ENCODE results near the gene FBN3. TPM values are rescaled to one million over a fixed set of nuclear protein-coding genes. Genes with fewer than 3 reads are reported as not detected.

Gene FBN3
- total RNA-seq, 1 donor from 2014 or later: not detected

GRCh38 chr19:8044018-8044417 is 105.4 kb downstream of the FBN3 start:
- TF ChIP-seq CTCF (IDR thresholded peaks at IDR 0.05; ENCODE audit: borderline replicate concordance): no peak
- intact Hi-C loops (cut with micrococcal nuclease): no loop called here
- Histone ChIP-seq H3K4me1 (no peaks in the 10 kb centered on the region), H3K27me3 (ENCODE audit: low read depth) (peaks cover 57% of the 10 kb centered on the region), H3K9me3 (replicated peaks) (no peaks in the 10 kb centered on the region), H3K27ac (replicated peaks) (no peak overlapping the region), H3K4me3 (no peak overlapping the region), H3K36me3 (no peaks in the 10 kb centered on the region)
- no peak for DNase-seq

GRCh38 chr19:8042900-8043299 is 106.5 kb downstream of the FBN3 start:
- Histone ChIP-seq H3K9me3 (replicated peaks) (no peaks in the 10 kb centered on the region), H3K27me3 (ENCODE audit: low read depth) (peaks cover 57% of the 10 kb centered on the region), H3K36me3 (no peaks in the 10 kb centered on the region), H3K27ac (replicated peaks) (no peak overlapping the region), H3K4me3 (no peak overlapping the region), H3K4me1 (no peaks in the 10 kb centered on the region)
- TF ChIP-seq CTCF (IDR thresholded peaks at IDR 0.05; ENCODE audit: borderline replicate concordance): no peak
- no peak for DNase-seq
- intact Hi-C loops (cut with micrococcal nuclease): no loop called here

GRCh38 chr19:8041531-8041931 is 107.9 kb downstream of the FBN3 start:
- Histone ChIP-seq H3K27me3 (ENCODE audit: low read depth) (peaks cover 57% of the 10 kb centered on the region), H3K27ac (replicated peaks) (no peak overlapping the region), H3K4me1 (no peaks in the 10 kb centered on the region), H3K4me3 (no peak overlapping the region), H3K36me3 (no peaks in the 10 kb centered on the region), H3K9me3 (replicated peaks) (no peaks in the 10 kb centered on the region)
- intact Hi-C loops (cut with micrococcal nuclease): no loop called here
- no peak for TF ChIP-seq CTCF (IDR thresholded peaks at IDR 0.05; ENCODE audit: borderline replicate concordance)
- DNase-seq: no peak

- intact Hi-C loops (cut with micrococcal nuclease): no loop called here
- H3K36me3 ChIP-seq: no peaks in the 10 kb centered on the region
- DNase-seq: no peak
Observed at GRCh38 chr19:8039231-8039630, 110.2 kb downstream of the FBN3 start.

GRCh38 chr19:8038815-8039214 is 110.6 kb downstream of the FBN3 start:
- no peak for TF ChIP-seq CTCF (IDR thresholded peaks at IDR 0.05; ENCODE audit: borderline replicate concordance)
- Histone ChIP-seq H3K4me1 (no peaks in the 10 kb centered on the region), H3K9me3 (replicated peaks) (no peaks in the 10 kb centered on the region), H3K27me3 (ENCODE audit: low read depth) (peaks cover 68% of the 10 kb centered on the region), H3K4me3 (no peak overlapping the region), H3K36me3 (no peaks in the 10 kb centered on the region), H3K27ac (replicated peaks) (no peak overlapping the region)
- intact Hi-C loops (cut with micrococcal nuclease): no loop called here
- DNase-seq: no peak

More at GRCh38 chr19:8039231-8039630, 110.2 kb downstream of the FBN3 start:
- no peak for TF ChIP-seq CTCF (IDR thresholded peaks at IDR 0.05; ENCODE audit: borderline replicate concordance)
- no peaks in the 10 kb centered on the region for H3K9me3 ChIP-seq (replicated peaks)
- no peak overlapping the region for H3K27ac ChIP-seq (replicated peaks)
- no peaks in the 10 kb centered on the region for H3K4me1 ChIP-seq
- H3K27me3 ChIP-seq (ENCODE audit: low read depth): peaks cover 64% of the 10 kb centered on the region
- H3K4me3 ChIP-seq: no peak overlapping the region

Data from left ventricle myocardium inferior (tissue), 1 donor.